GM19328 (cell line): ENCODE results near the gene NAA80.
A peak's percentile ranks its signal among the peaks of the same experiment; 100 is the strongest.

Experiments used
- ATAC-seq: cut with Tn5 transposase; IDR thresholded peaks from one replicate; pipeline ENCODE4 v1.9.1; 2021; ENCODE audit warnings: mild to moderate bottlenecking, moderate library complexity; ENCODE audit not compliant: unreplicated experiment

Gene NAA80

GRCh38 chr3:50259432-50260026 lies 39.7 kb downstream of the NAA80 start:
- ATAC-seq = peak; percentile 10

DNA sequence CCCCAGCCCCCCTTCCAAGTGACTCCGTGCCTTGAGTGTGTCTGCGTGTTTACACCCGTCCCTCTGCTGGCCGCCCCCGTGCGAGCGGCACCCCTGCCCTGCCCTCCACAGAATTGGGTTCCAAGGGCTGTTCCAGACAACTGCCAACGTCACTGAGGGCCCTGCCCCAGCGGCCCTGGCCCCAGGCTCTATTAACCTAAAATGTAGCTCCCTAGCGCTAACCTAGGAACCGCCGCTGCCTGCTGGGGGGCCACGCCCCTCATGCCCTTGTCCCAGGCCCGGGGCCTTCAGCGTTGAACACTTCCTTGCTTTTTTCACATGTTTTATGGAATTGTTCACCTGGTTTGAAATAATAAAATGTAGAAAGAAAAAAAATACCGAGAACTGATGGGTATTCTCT lies 40.2 kb downstream of the NAA80 start:
- ATAC-seq = no peak

DNA sequence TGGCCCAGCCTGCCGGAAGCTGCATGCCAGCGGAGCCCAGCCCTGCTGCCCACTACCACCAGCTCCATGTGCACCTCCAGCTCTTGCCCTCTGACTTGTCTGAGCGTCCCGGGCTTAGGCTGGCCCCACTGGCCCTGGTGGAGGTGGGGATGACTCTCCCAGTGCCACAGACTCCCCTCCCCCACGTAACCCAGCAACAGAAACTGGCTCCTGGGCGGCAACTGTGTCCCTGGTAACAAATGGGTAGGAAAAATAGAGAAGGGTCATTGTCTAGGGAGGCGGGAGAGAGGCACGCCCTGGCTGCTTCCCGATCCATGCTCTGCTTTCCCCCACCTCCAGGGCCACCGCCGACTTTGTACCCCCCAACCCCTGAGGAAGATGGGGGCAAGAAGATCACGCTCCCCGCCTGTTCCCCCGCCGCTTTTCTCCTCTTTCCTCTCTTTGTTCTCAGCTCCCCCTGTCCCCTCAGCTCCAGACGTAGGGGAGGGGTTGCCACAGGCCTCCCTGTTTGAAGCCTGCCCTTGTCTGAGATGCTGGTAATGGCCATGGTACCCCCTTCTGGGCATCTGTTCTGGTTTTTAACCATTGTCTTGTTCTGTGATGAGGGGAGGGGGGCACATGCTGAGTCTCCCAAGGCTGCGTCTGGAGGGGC lies 41.0 kb downstream of the NAA80 start:
- no peak for ATAC-seq

- no peak for ATAC-seq
Measured at GRCh38 chr3:50256978-50257890, 42.0 kb downstream of the NAA80 start.

DNA sequence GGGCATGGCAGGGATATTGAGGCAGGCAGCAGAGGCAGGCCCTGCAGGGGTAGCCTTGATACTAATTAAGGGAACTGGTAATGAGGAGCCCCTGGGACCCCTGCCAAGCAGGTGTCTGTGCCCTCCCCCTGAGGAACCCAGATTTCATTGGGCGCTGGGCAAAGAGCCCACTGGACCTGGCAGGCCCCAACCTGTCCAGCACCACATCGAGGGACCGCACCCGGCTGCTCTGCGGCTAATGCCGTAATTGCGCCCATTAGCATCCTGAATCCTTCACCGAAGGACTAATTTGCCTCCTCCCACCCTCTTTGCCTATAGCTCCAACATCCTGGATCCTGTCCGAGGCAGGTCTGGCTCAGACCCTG lies 44.0 kb downstream of the NAA80 start:
- ATAC-seq = no peak

- ATAC-seq = no peak
Measured at GRCh38 chr3:50254577-50255250, 44.5 kb downstream of the NAA80 start.

DNA sequence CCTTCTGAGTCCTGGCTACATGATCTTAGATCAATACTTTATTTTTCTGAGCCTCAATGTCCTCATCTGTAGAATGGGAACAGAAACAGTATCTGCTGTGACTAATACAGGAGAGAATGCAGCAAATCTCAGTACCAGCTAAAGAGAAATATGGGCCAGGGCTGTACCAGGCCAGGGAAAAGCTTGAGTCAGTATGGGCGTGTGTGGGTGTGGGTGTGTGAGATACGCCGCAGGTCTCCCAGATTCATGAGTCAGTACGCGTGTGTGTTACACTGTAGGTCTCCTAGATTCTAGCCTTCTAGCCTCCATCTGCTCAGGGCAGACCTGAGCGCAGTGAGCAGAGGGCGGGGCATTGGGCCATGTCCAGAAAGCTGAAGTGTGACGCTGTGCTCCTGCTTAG lies 48.0 kb downstream of the NAA80 start:
- no peak for ATAC-seq

DNA sequence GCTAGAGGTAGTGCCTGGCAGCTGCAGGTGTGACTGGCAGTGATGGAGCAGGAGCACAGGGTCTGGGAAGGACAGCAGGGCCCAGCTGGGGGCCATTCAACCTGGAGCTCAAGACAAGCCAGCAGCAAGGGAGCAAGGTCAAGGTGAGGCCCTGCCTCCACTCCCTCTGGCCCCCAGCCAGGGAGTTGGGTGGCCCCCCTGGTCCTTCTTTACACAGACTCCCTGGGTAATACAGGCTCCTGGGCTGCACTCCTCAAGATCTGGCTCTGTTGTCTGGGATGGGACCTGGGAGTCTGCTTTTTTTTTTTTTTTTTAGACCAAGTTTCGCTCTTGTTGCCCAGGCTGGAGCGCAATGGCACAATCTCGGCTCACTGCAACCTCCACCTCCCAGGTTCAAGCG lies 48.7 kb downstream of the NAA80 start:
- ATAC-seq = no peak

DNA sequence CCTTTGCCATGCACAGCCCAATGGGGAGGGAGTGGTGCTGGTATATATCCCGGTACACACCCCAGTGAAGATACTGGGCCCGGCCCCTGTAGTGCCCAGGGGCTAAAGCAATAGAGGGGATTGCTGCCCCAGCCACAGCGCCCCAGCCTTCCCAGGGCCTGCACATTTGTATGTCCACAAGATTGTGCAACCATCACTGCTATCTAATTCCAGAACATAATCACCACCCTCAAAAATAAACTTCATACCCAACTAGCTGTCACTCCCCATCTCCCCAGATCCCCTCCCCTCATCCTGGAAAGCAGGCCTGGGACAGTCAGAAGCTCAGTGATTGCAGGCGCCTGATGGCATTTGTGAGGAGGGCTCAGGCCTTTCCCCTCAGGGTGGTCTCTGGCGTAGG lies 49.7 kb downstream of the NAA80 start:
- ATAC-seq = no peak

- ATAC-seq = no peak
Measured at GRCh38 chr3:50248387-50248786, 50.8 kb downstream of the NAA80 start.

- ATAC-seq = peak; percentile 45
Measured at GRCh38 chr3:50246517-50246954, 52.7 kb downstream of the NAA80 start.
